ENCODE results near the gene ZNF77. TPM values are rescaled to one million over a fixed set of nuclear protein-coding genes. Genes with fewer than 3 reads are reported as not detected.
A peak's percentile ranks its signal among the peaks of the same experiment; 100 is the strongest.

ZNF77 gene
- total RNA-seq, 3 donors from 2014 or later, result 2.2 to 5.1 (median 4.9) TPM

GRCh38 chr19:2950286-2951124, 5.7 kb upstream of the ZNF77 start:
- Histone ChIP-seq H3K4me1 (peaks cover 4 to 8% of the 10 kb centered on the region in 2 donors), H3K36me3 (no peaks in the 10 kb centered on the region), H3K27me3 (no peaks in the 10 kb centered on the region), H3K27ac (peak overlapping the region; percentile 94 to 99), H3K4me3 (peak overlapping the region; percentile 63 to 79 (median 73)), H3K9me3 (no peaks in the 10 kb centered on the region)
- intact Hi-C loops (cut with DNase I; ENCODE audit: low total_unique reads), result no loop called here
- DNase-seq (ENCODE audit: low spot score in 2 of 2), result peak; percentile 100
- TF ChIP-seq, protein P1, sequence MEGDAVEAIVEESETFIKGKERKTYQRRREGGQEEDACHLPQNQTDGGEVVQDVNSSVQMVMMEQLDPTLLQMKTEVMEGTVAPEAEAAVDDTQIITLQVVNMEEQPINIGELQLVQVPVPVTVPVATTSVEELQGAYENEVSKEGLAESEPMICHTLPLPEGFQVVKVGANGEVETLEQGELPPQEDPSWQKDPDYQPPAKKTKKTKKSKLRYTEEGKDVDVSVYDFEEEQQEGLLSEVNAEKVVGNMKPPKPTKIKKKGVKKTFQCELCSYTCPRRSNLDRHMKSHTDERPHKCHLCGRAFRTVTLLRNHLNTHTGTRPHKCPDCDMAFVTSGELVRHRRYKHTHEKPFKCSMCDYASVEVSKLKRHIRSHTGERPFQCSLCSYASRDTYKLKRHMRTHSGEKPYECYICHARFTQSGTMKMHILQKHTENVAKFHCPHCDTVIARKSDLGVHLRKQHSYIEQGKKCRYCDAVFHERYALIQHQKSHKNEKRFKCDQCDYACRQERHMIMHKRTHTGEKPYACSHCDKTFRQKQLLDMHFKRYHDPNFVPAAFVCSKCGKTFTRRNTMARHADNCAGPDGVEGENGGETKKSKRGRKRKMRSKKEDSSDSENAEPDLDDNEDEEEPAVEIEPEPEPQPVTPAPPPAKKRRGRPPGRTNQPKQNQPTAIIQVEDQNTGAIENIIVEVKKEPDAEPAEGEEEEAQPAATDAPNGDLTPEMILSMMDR (IDR thresholded peaks at IDR 0.05), result peak in 1 of 3 donors; percentile 39
- TF ChIP-seq POLR2AphosphoS5 (IDR thresholded peaks at IDR 0.05), result peak; percentile 98 to 99 (median 99)
- TF ChIP-seq POLR2A (IDR thresholded peaks at IDR 0.05), result peak; percentile 96

GRCh38 chr19:2949939-2950285, 5.1 kb upstream of the ZNF77 start:
- no peak for DNase-seq (ENCODE audit: low spot score in 2 of 2)
- no peaks in the 10 kb centered on the region for H3K27me3 ChIP-seq
- H3K4me1 ChIP-seq, result peaks cover 4 to 8% of the 10 kb centered on the region in 2 donors
- TF ChIP-seq, protein P1 (IDR thresholded peaks at IDR 0.05), result no peak
- TF ChIP-seq POLR2AphosphoS5 (IDR thresholded peaks at IDR 0.05), result no peak
- TF ChIP-seq POLR2A (IDR thresholded peaks at IDR 0.05), result no peak
- peak overlapping the region; percentile 63 to 79 (median 73) for H3K4me3 ChIP-seq
- intact Hi-C loops (cut with DNase I; ENCODE audit: low total_unique reads), result no loop called here
- no peaks in the 10 kb centered on the region for H3K36me3 ChIP-seq
- H3K9me3 ChIP-seq, result no peaks in the 10 kb centered on the region
- peak overlapping the region; percentile 94 to 99 for H3K27ac ChIP-seq

GRCh38 chr19:2945575-2946184, 909 bp upstream of the ZNF77 start:
- Histone ChIP-seq H3K36me3 (no peaks in the 10 kb centered on the region), H3K27me3 (no peaks in the 10 kb centered on the region), H3K9me3 (no peaks in the 10 kb centered on the region), H3K27ac (peak overlapping the region; percentile 97 to 98), H3K4me3 (peak overlapping the region; percentile 88 to 93 (median 92)), H3K4me1 (peaks cover 3 to 8% of the 10 kb centered on the region in 2 donors)
- TF ChIP-seq, protein P1 (IDR thresholded peaks at IDR 0.05), result no peak
- TF ChIP-seq POLR2AphosphoS5 (IDR thresholded peaks at IDR 0.05) (no peak), POLR2A (IDR thresholded peaks at IDR 0.05) (no peak)
- intact Hi-C loops (cut with DNase I; ENCODE audit: low total_unique reads), result no loop called here
- no peak for DNase-seq (ENCODE audit: low spot score in 2 of 2)

DNA sequence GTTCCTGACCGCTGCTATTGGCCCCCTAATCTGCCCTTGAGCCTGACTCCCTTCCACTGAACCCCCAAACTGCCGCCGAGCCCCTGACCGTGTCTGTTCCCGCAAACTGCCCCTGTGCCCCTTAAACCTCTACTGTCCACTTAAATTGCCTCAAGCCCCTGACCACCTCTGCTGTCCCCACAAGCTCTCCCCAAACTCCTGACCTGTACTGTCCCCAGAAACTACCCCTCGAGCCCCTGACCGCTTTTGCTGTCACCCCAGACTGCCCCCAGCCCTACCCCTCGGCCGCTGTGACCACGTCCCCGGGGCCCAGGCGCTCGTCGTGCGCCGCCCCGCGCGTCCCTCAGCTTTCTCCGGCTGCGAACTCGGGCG, 382 bp downstream of the ZNF77 start:
- peak overlapping the region; percentile 88 to 93 (median 92) for H3K4me3 ChIP-seq
- no peak for DNase-seq (ENCODE audit: low spot score in 2 of 2)
- no peaks in the 10 kb centered on the region for H3K27me3 ChIP-seq
- no peaks in the 10 kb centered on the region for H3K36me3 ChIP-seq
- peaks cover 3 to 4% of the 10 kb centered on the region in 2 donors for H3K4me1 ChIP-seq
- H3K27ac ChIP-seq, result peak overlapping the region; percentile 97 to 98
- intact Hi-C loops (cut with DNase I; ENCODE audit: low total_unique reads), result no loop called here
- H3K9me3 ChIP-seq, result no peaks in the 10 kb centered on the region
- TF ChIP-seq, protein P1 (IDR thresholded peaks at IDR 0.05), result no peak
- TF ChIP-seq POLR2A (IDR thresholded peaks at IDR 0.05) (no peak), POLR2AphosphoS5 (IDR thresholded peaks at IDR 0.05) (no peak)
